HCT116 (cell line): Measurements from ENCODE around the gene AUP1. TPM values are rescaled to one million over a fixed set of nuclear protein-coding genes. Genes with fewer than 3 reads are reported as not detected.

ENCODE experiments used
- CBX3 ChIP-seq: IDR thresholded peaks from 2 replicates; pipeline ENCODE4 v1.6.1; 2012; ENCODE audit warnings: low read depth
- ELF1 ChIP-seq: IDR thresholded peaks from 2 replicates; pipeline ENCODE4 v1.6.1; 2012; ENCODE audit warnings: low read depth, borderline replicate concordance
- EZH2 ChIP-seq: fragments of 200-600 bp; sonication (generic); IDR thresholded peaks from 2 replicates; pipeline ENCODE4 v1.6.1; 2017; ENCODE audit warnings: antibody characterized with exemption, mixed run types
- FOSL1 ChIP-seq: IDR thresholded peaks from 2 replicates; pipeline ENCODE4 v1.6.1; 2012; ENCODE audit warnings: low read depth
- POLR2A ChIP-seq: IDR thresholded peaks from 2 replicates; pipeline ENCODE4 v1.7.0; 2011; ENCODE audit warnings: borderline replicate concordance; ENCODE audit not compliant: insufficient read depth, insufficient read length; ENCODE audit errors: extremely low read depth
- RAD21 ChIP-seq: IDR thresholded peaks from 2 replicates; pipeline ENCODE4 v1.6.1; 2012; ENCODE audit warnings: low read depth, mild to moderate bottlenecking
- SRF ChIP-seq: IDR thresholded peaks from 2 replicates; pipeline ENCODE4 v1.6.1; 2012; ENCODE audit warnings: low read depth
- TCF7L2 ChIP-seq: IDR thresholded peaks from 2 replicates; pipeline ENCODE4 v1.7.0; 2011; ENCODE audit warnings: borderline replicate concordance, inconsistent platforms; ENCODE audit not compliant: insufficient read depth, insufficient read length; ENCODE audit errors: extremely low read depth
- YY1 ChIP-seq: IDR thresholded peaks from 2 replicates; pipeline ENCODE4 v1.6.1; 2011; ENCODE audit warnings: low read length, low read depth, moderate library complexity, mild to moderate bottlenecking; ENCODE audit not compliant: insufficient replicate concordance; ENCODE audit errors: extremely low read depth
- ZFX ChIP-seq: fragments of 450-650 bp; IDR thresholded peaks from 2 replicates; pipeline ENCODE4 v1.6.1; 2017
- total RNA-seq: library from RNA; stranded (reverse); gene quantifications from one replicate; pipeline ENCODE4 v1.2.1, GENCODE V29; 2021; ENCODE audit not compliant: unreplicated experiment
- TF ChIP-seq, protein P1 (sequence below): IDR thresholded peaks from 2 replicates; pipeline ENCODE4 v1.6.1; 2011; ENCODE audit warnings: mild to moderate bottlenecking, low read length, moderate library complexity; ENCODE audit not compliant: insufficient replicate concordance; ENCODE audit errors: extremely low read depth
- TF ChIP-seq, protein P2 (sequence below), 3 experiments: fragments of 200-600 bp in 1 of 3; sonication (generic) in 1 of 3; IDR thresholded peaks in 2 of 3; conservative IDR thresholded peaks in 1 of 3; 2 replicates each; pipeline ENCODE4 v1.5.1; 2012 to 2017; ENCODE audit warnings: low read depth in 2 of 3, low read length in 2 of 3, antibody characterized with exemption in 1 of 3, borderline replicate concordance in 1 of 3, control low read depth in 1 of 3, mild to moderate bottlenecking in 1 of 3, mixed read lengths in 1 of 3, mixed run types in 1 of 3, moderate library complexity in 1 of 3; ENCODE audit not compliant: insufficient read depth in 1 of 3
- TF ChIP-seq, protein P3 (sequence below): IDR thresholded peaks from 2 replicates; pipeline ENCODE4 v1.6.1; 2012

AUP1 gene
- total RNA-seq, 1 experiment from 2014 or later = 116 TPM

DNA sequence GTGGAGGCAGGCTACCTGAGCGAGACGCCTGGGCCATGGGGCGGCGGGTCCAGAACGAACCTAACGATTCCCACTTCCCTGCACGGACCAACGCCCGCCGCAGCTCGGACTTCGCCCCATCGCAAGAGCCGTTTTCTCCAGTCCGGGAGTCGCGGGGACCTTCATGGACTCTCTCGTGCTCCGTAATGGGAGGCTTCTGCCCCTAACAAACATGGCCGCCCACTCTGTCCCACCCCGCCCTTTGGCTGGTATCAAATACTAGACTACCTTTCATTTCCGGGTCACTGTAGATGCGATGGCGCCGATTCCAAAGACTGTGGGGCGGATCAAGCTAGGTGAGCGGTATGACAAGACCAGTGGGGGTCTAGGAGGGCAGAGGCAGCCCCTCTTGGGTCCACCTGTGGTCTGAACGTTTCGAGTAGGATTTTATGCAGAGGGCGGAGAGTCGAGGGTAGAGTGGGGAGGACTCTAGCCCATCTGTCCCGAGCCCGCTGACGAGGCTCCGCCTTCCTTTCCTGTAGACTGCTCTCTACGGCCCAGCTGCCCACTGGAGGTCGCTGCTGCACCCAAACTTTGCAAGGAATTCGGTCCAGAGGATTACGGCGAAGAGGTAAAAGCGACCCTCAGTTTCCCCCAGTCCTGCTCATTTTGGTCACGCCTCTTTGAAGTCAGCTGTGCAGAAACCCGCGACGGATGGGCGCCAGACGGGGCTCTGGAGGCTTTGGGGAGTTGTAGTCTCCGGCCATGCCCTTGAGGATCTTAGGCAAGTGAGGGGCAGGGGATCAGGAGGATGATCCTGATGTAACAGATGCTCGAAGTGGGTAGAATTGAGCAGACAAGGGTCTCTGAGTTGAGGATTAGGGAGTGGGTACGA lies 46.5 kb downstream of the AUP1 start, which contains the start of the genes CCDC142 and TTC31 (continued):
- TF ChIP-seq YY1 (peak; percentile 100), ZFX (peak; percentile 75; the same call in 1 of the 2 replicates), RAD21 (peak; percentile 84), POLR2A (peak; percentile 58), SRF (no peak), TCF7L2 (peak; percentile 51), ELF1 (no peak; the same call in 1 of the 2 replicates), CBX3 (peak; percentile 50), EZH2 (no peak), FOSL1 (no peak)
- TF ChIP-seq, protein P1, sequence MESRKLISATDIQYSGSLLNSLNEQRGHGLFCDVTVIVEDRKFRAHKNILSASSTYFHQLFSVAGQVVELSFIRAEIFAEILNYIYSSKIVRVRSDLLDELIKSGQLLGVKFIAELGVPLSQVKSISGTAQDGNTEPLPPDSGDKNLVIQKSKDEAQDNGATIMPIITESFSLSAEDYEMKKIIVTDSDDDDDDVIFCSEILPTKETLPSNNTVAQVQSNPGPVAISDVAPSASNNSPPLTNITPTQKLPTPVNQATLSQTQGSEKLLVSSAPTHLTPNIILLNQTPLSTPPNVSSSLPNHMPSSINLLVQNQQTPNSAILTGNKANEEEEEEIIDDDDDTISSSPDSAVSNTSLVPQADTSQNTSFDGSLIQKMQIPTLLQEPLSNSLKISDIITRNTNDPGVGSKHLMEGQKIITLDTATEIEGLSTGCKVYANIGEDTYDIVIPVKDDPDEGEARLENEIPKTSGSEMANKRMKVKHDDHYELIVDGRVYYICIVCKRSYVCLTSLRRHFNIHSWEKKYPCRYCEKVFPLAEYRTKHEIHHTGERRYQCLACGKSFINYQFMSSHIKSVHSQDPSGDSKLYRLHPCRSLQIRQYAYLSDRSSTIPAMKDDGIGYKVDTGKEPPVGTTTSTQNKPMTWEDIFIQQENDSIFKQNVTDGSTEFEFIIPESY = peak; percentile 86
- TF ChIP-seq, protein P2, sequence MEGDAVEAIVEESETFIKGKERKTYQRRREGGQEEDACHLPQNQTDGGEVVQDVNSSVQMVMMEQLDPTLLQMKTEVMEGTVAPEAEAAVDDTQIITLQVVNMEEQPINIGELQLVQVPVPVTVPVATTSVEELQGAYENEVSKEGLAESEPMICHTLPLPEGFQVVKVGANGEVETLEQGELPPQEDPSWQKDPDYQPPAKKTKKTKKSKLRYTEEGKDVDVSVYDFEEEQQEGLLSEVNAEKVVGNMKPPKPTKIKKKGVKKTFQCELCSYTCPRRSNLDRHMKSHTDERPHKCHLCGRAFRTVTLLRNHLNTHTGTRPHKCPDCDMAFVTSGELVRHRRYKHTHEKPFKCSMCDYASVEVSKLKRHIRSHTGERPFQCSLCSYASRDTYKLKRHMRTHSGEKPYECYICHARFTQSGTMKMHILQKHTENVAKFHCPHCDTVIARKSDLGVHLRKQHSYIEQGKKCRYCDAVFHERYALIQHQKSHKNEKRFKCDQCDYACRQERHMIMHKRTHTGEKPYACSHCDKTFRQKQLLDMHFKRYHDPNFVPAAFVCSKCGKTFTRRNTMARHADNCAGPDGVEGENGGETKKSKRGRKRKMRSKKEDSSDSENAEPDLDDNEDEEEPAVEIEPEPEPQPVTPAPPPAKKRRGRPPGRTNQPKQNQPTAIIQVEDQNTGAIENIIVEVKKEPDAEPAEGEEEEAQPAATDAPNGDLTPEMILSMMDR (IDR thresholded peaks at IDR 0.05 in 2 of 3, conservative IDR thresholded peaks at IDR 0.05 in 1 of 3; ENCODE audit: borderline replicate concordance in 1 of 3, insufficient read depth in 1 of 3, low read depth in 2 of 3, low read length in 2 of 3) = peak; percentile 86 to 91 (median 91)
- TF ChIP-seq, protein P3, sequence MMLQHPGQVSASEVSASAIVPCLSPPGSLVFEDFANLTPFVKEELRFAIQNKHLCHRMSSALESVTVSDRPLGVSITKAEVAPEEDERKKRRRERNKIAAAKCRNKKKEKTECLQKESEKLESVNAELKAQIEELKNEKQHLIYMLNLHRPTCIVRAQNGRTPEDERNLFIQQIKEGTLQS = no peak
- TF ChIP-seq, all 23 proteins: peak for 13
